Epithelial cell of esophagus (primary cell): ENCODE measurements around the gene ZNF236.

Experiments used
- DNase-seq: peaks from one replicate; pipeline ENCODE4 v3.0.0; 2010; ENCODE audit warnings: low read depth
- H3K4me3 ChIP-seq: 2 replicates; pipeline ENCODE4 v1.5.1; 2011; ENCODE audit warnings: mild to moderate bottlenecking, low read length, control low read depth
- TF ChIP-seq, protein P1 (sequence below): IDR thresholded peaks from 2 replicates; pipeline ENCODE4 v1.5.1; 2011; ENCODE audit warnings: low read depth, mild to moderate bottlenecking, low read length, control low read depth, inconsistent platforms; ENCODE audit not compliant: insufficient read depth; ENCODE audit errors: missing control alignments

ZNF236 gene

DNA sequence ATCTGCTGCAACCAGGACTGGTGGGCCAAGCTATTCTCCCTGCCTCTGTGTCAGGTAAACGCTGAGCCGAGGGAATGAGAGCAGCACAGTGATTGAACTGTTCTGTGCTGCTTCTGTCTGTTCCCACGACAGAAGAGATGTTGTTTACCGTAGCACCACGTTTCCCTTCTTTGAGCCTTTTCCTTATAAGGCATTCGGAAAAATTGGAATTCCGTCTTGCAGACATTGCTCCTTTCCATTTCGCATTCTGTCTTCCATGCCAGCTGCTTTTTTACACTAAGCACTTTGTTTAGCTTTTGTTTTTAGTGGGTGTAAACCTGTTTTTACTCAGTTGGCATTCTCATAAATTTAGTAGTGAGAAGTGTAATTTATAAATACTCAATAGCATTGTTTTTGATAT, 103.1 kb downstream of the ZNF236 start:
- TF ChIP-seq, protein P1, sequence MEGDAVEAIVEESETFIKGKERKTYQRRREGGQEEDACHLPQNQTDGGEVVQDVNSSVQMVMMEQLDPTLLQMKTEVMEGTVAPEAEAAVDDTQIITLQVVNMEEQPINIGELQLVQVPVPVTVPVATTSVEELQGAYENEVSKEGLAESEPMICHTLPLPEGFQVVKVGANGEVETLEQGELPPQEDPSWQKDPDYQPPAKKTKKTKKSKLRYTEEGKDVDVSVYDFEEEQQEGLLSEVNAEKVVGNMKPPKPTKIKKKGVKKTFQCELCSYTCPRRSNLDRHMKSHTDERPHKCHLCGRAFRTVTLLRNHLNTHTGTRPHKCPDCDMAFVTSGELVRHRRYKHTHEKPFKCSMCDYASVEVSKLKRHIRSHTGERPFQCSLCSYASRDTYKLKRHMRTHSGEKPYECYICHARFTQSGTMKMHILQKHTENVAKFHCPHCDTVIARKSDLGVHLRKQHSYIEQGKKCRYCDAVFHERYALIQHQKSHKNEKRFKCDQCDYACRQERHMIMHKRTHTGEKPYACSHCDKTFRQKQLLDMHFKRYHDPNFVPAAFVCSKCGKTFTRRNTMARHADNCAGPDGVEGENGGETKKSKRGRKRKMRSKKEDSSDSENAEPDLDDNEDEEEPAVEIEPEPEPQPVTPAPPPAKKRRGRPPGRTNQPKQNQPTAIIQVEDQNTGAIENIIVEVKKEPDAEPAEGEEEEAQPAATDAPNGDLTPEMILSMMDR = no peak
- no peak for DNase-seq
- H3K4me3 ChIP-seq = no peak overlapping the region

DNA sequence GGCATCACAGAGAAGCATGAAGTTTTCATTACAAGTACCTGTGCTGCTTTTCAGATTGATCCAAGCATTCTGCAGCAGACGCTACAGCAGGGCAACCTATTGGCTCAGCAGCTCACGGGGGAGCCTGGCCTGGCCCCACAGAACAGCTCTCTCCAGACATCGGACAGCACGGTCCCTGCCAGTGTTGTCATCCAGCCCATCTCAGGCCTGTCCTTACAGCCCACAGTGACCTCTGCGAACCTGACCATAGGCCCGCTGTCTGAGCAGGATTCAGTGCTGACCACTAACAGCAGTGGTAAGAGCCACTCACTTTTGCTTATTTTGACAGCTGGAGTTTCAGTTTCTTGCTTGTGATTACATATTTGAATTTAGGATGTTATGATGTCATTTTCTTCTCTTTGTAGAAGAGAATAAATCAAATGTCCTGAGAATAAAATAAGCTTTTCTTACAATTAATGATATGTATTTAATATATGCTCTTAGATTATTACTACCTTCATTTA, 104.9 kb downstream of the ZNF236 start:
- TF ChIP-seq, protein P1 = no peak
- H3K4me3 ChIP-seq = no peak overlapping the region
- DNase-seq = no peak

DNA sequence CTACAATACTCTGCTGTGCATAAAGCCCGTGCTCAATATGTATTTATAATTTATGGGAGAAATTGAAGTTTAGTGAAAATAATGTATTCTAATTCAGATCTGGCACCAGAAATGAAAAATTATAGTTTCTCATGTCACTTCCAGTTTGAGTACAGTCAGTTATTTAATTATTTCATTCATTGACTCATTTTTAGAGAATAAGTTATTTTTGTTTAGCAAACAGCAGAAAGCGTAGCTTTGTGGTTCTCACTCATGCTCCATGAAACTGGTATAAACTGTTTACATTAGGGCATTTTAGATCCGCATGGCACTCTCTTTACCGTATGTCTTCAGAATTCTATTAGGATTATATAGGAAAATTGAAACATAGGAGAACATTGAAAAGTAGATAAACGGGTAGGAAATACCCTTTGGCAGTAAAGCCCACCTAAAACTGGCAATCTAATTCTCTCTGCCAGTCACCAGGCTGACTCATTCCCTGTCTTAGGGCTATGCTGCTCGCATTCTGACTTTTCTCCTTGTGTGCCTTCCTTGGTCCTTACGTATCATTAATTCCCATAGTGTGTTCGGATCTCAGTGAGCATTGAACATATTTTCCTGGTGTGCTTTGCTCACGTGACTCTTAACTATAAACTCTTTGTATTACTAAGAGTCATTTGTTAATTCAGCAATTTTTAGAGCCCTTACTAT, 106.0 kb downstream of the ZNF236 start:
- no peak for DNase-seq
- no peak overlapping the region for H3K4me3 ChIP-seq
- TF ChIP-seq, protein P1 = no peak

DNA sequence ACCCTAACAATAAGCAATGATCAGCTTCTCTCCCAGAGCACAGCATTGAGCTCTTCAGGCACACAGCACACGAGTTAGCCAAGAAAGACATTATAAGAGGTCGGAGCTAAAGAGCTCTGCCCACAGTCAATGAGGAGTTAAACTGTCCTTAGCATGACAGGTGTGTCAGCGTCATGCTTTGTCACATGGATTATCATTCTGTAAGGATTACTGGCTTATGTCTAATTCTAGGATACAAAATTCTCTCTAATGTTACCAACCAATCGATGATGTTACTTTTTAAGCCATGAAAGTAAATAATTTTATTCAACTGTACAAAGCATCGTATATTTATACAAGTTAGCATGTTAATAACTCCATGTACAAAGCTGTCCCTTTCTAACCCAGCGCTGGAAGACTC, 108.8 kb downstream of the ZNF236 start:
- H3K4me3 ChIP-seq = no peak overlapping the region
- TF ChIP-seq, protein P1 = no peak
- DNase-seq = no peak

DNA sequence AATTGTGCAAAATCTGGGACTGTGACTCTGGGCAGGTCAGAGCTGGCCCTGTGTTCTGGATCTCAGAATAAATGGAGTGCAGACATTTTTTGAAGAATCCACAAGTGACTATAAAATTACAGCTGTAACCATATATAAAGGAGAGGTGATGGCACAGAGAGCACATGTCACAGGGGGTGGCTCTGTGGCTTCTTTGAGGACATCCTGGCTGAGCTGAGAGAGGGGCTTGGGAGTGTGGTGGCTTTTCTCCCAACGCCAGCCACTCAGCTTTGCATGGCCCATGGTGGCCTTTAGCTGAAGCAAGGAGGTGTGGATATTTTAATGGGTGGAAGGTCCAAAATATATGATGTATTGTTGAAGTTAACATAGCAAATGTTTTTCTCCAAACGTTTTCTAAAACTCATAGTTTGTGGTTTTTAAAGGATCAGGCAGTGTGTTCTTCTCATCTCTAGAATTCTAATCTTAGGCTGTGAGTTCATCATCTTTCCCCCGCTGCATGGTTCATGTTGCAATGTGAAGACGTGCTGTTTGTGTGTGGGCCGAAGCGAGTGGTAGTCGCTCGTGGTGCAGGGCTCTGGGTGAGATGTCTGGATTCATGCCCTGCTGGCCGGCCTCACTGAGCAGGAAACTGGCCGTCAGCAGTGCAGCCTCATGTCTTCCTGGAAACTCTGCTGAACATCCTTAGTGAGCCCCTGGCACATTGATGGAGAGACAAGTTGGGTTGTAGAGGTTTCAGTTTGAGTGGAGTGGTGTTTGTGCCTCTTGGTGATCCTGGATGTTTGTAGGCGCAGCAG, 109.9 kb downstream of the ZNF236 start:
- TF ChIP-seq, protein P1 = no peak
- no peak for DNase-seq
- no peak overlapping the region for H3K4me3 ChIP-seq

DNA sequence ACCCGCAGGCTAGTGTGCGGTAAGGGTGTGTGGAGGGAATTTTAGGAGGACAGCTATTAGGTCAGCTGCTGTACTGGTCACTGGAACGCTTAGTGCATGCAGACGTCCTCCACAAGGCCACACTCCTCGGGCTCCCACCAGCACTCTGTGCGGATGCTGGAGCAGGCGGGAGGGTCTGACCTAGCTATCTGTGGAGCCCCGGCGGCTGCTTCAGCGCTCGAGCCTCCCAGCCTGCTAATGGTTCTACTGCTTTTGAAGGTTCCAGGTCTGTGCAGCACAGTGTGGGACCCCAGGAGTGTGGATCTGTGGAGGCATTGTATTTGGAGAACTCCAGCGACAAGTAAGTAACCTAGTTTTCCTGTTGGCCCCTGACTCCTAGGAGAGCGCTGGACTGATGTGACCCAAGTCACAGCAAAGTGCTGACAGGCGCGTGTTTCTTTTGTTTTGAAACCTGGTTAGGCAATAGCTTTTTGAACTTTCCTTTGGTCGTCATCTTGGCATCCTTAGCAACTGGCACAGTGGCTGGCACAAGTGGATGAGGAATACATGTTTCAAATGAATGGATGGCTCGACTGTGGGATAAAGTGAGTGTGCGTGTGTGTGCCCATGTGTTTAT, 113.5 kb downstream of the ZNF236 start:
- TF ChIP-seq, protein P1 = no peak
- H3K4me3 ChIP-seq = no peak overlapping the region
- DNase-seq = no peak
